IMR-90 (cell line): Measurements from ENCODE around the gene DDX46. TPM values are rescaled to one million over a fixed set of nuclear protein-coding genes. Genes with fewer than 3 reads are reported as not detected.
A peak's percentile ranks its signal among the peaks of the same experiment; 100 is the strongest.

ENCODE experiments used
- ATAC-seq: fragments of 200-7000 bp; cut with Tn5 transposase; 2 replicates; pipeline ENCODE4 v1.9.1; 2020; ENCODE audit warnings: low read depth, mild to moderate bottlenecking, moderate library complexity
- BruUV-seq: library from RNA; stranded (reverse); fragments of 400-500 nt; replicated peaks from 2 replicates; lab custom pipeline; 2021; lab: Mats Ljungman, UMichigan
- CTCF ChIA-PET: fragments of 300-600 bp; formaldehyde crosslinking; extraction: SDS; loops from one replicate; lab custom pipeline; 2021; ENCODE audit warnings: antibody characterized with exemption; lab: Yijun Ruan, JAX
- POLR2A ChIA-PET: fragments of 300-600 bp; sonication (Branson Sonifier 250); formaldehyde crosslinking; loops from one replicate; lab custom pipeline; 2022; ENCODE audit warnings: antibody characterized with exemption; ENCODE audit not compliant: unreplicated experiment; lab: Charles Lee
- DNase-seq: peaks from one replicate; pipeline ENCODE4 v3.0.0; 2013
- H2AFZ ChIP-seq: replicated peaks from 2 replicates; pipeline ENCODE3; 2013; ENCODE audit warnings: low read length, mild to moderate bottlenecking; ENCODE audit not compliant: poor library complexity
- H2AK5ac ChIP-seq: 2 replicates; pipeline ENCODE4 v1.6.1; 2013; ENCODE audit warnings: low read depth, low read length, inconsistent platforms
- H2AK9ac ChIP-seq: replicated peaks from 2 replicates; pipeline ENCODE3; 2013; ENCODE audit warnings: mild to moderate bottlenecking, low read depth, low read length, moderate library complexity; ENCODE audit not compliant: poor library complexity
- H2BK120ac ChIP-seq: 2 replicates; pipeline ENCODE4 v1.6.1; 2013; ENCODE audit warnings: low read depth, low read length, inconsistent platforms
- H2BK15ac ChIP-seq: 3 replicates; pipeline ENCODE4 v1.6.1; 2013; ENCODE audit warnings: low read depth, low read length, inconsistent platforms
- H2BK20ac ChIP-seq: 2 replicates; pipeline ENCODE4 v1.6.1; 2013; ENCODE audit warnings: low read depth, mild to moderate bottlenecking, inconsistent platforms, low read length, moderate library complexity
- H2BK5ac ChIP-seq: 2 replicates; pipeline ENCODE4 v1.6.1; 2013; ENCODE audit warnings: mild to moderate bottlenecking, low read depth, low read length, inconsistent platforms; ENCODE audit not compliant: poor library complexity, severe bottlenecking
- H3K14ac ChIP-seq: replicated peaks from 2 replicates; pipeline ENCODE4 v1.6.1; 2013; ENCODE audit warnings: low read depth, low read length, inconsistent platforms
- H3K18ac ChIP-seq: 2 replicates; pipeline ENCODE4 v1.6.1; 2013; ENCODE audit warnings: low read depth, low read length, control low read depth
- H3K23ac ChIP-seq: 2 replicates; pipeline ENCODE4 v1.6.1; 2013; ENCODE audit warnings: low read depth, low read length, inconsistent platforms
- H3K27ac ChIP-seq: 2 replicates; pipeline ENCODE4 v1.5.1; 2013; ENCODE audit warnings: mild to moderate bottlenecking, control low read depth, low read length; ENCODE audit not compliant: insufficient read depth
- H3K27me3 ChIP-seq: 2 replicates; pipeline ENCODE4 v1.6.1; 2013; ENCODE audit warnings: low read length; ENCODE audit not compliant: control insufficient read depth, insufficient read depth
- H3K36me3 ChIP-seq: 2 replicates; pipeline ENCODE4 v1.6.1; 2013; ENCODE audit warnings: low read length, mixed read lengths; ENCODE audit not compliant: control insufficient read depth, insufficient read depth
- H3K4ac ChIP-seq: 2 replicates; pipeline ENCODE4 v1.6.1; 2013; ENCODE audit warnings: low read depth, low read length, inconsistent platforms
- H3K4me1 ChIP-seq: 2 replicates; pipeline ENCODE4 v1.6.1; 2013; ENCODE audit warnings: low read length, mixed read lengths; ENCODE audit not compliant: control insufficient read depth, insufficient read depth
- H3K4me2 ChIP-seq: 2 replicates; pipeline ENCODE4 v1.6.1; 2013; ENCODE audit warnings: low read depth, mild to moderate bottlenecking, control low read depth, low read length, moderate library complexity
- H3K4me3 ChIP-seq: 2 replicates; pipeline ENCODE4 v1.5.1; 2013; ENCODE audit warnings: low read depth, mild to moderate bottlenecking, control low read depth, low read length, moderate library complexity; ENCODE audit not compliant: insufficient read depth
- H3K56ac ChIP-seq: 2 replicates; pipeline ENCODE4 v1.6.1; 2013; ENCODE audit warnings: low read length, inconsistent platforms; ENCODE audit not compliant: insufficient read depth; ENCODE audit errors: extremely low read depth
- H3K79me1 ChIP-seq, 2 experiments: 2 replicates each; pipeline ENCODE4 v1.6.1; 2013; ENCODE audit warnings: low read length in 2 of 2, inconsistent platforms in 1 of 2, low read depth in 1 of 2
- H3K9ac ChIP-seq: 2 replicates; pipeline ENCODE4 v1.6.1; 2013; ENCODE audit warnings: low read depth, low read length, control low read depth
- H3K9me1 ChIP-seq: 2 replicates; pipeline ENCODE4 v1.6.1; 2013; ENCODE audit warnings: low read length, inconsistent platforms; ENCODE audit not compliant: insufficient read depth
- H3K9me3 ChIP-seq: 2 replicates; pipeline ENCODE4 v1.6.1; 2013; ENCODE audit warnings: low read length; ENCODE audit not compliant: control insufficient read depth, insufficient read depth
- H4K20me1 ChIP-seq: 2 replicates; pipeline ENCODE4 v1.6.1; 2013; ENCODE audit warnings: low read length, inconsistent platforms; ENCODE audit not compliant: insufficient read depth
- H4K5ac ChIP-seq: 2 replicates; pipeline ENCODE4 v1.6.1; 2013; ENCODE audit warnings: mild to moderate bottlenecking, low read depth, low read length, control low read depth
- H4K8ac ChIP-seq, 2 experiments: 2 replicates each; pipeline ENCODE4 v1.6.1; 2013; ENCODE audit warnings: low read depth in 2 of 2, low read length in 2 of 2, control low read depth in 1 of 2, inconsistent platforms in 1 of 2
- H4K91ac ChIP-seq: 2 replicates; pipeline ENCODE4 v1.6.1; 2013; ENCODE audit warnings: low read depth, low read length, inconsistent platforms; ENCODE audit not compliant: insufficient read depth
- BHLHE40 ChIP-seq: fragments of 150-350 bp; IDR thresholded peaks from 2 replicates; pipeline ENCODE4 v1.6.1; 2016; ENCODE audit warnings: mild to moderate bottlenecking, low read depth, low read length
- CEBPB ChIP-seq: IDR thresholded peaks from 2 replicates; pipeline ENCODE4 v1.6.1; 2012; ENCODE audit warnings: low read depth, low read length, improper control_type of control experiment
- CHD1 ChIP-seq: IDR thresholded peaks from 2 replicates; pipeline ENCODE4 v1.6.1; 2012; ENCODE audit warnings: low read depth, low read length, improper control_type of control experiment
- FOS ChIP-seq: fragments of 150-350 bp; IDR thresholded peaks from 2 replicates; pipeline ENCODE4 v1.6.1; 2016; ENCODE audit warnings: low read depth, low read length
- MAFK ChIP-seq: IDR thresholded peaks from 2 replicates; pipeline ENCODE4 v1.6.1; 2012; ENCODE audit warnings: low read depth, low read length, improper control_type of control experiment
- MAZ ChIP-seq: IDR thresholded peaks from 2 replicates; pipeline ENCODE4 v1.6.1; 2012; ENCODE audit warnings: low read depth, mild to moderate bottlenecking, low read length, improper control_type of control experiment, moderate library complexity, borderline replicate concordance
- MXI1 ChIP-seq: IDR thresholded peaks from 2 replicates; pipeline ENCODE4 v1.6.1; 2012; ENCODE audit warnings: low read depth, mild to moderate bottlenecking, low read length, moderate library complexity, borderline replicate concordance
- NFE2L2 ChIP-seq: fragments of 150-350 bp; IDR thresholded peaks from 2 replicates; pipeline ENCODE4 v1.6.1; 2016; ENCODE audit warnings: low read depth, mild to moderate bottlenecking, low read length
- POLR2A ChIP-seq: IDR thresholded peaks from 2 replicates; pipeline ENCODE4 v1.6.1; 2012; ENCODE audit warnings: mild to moderate bottlenecking, low read depth, low read length
- RAD21 ChIP-seq: IDR thresholded peaks from 2 replicates; pipeline ENCODE4 v1.6.1; 2012; ENCODE audit warnings: low read length, improper control_type of control experiment
- RCOR1 ChIP-seq: IDR thresholded peaks from 2 replicates; pipeline ENCODE4 v1.6.1; 2012; ENCODE audit warnings: mild to moderate bottlenecking, low read length, improper control_type of control experiment; ENCODE audit not compliant: insufficient replicate concordance
- RFX5 ChIP-seq: IDR thresholded peaks from 2 replicates; pipeline ENCODE4 v1.8.0; 2012; ENCODE audit warnings: low read depth, mild to moderate bottlenecking, low read length, moderate library complexity
- SMC3 ChIP-seq: fragments of 150-350 bp; IDR thresholded peaks from 2 replicates; pipeline ENCODE4 v1.6.1; 2016; ENCODE audit warnings: low read depth, mild to moderate bottlenecking, antibody characterized with exemption, low read length, moderate library complexity
- WGBS, 2 experiments: methylation state at CpG; one replicate each; pipeline versions ENCODE4 v1.1.5 to v1.1.7; 2013; ENCODE audit warnings: missing lambda C conversion rate in 2 of 2; ENCODE audit not compliant: insufficient read length in 1 of 2; ENCODE audit errors: extremely low coverage in 2 of 2; 5-methylcytosine and 5-hydroxymethylcytosine counted together
- dilution Hi-C: fragments of 300-500 bp; cut with HindIII; formaldehyde crosslinking; loops from one replicate; pipeline ENCODE4 v1.14.3; 2018; ENCODE audit warnings: low sequenced_read_pairs; ENCODE audit not compliant: unreplicated experiment
- in situ Hi-C: fragments of 300-500 bp; cut with MboI; formaldehyde crosslinking; loops from 3 replicates; pipeline ENCODE4 v1.14.3; 2019; ENCODE audit warnings: low sequenced_read_pairs, inconsistent platforms, mixed read lengths
- intact Hi-C: fragments of 100-400 bp; cut with micrococcal nuclease; formaldehyde crosslinking; loops from 2 replicates; pipeline ENCODE4 v1.10.0; 2022
- polyA plus RNA-seq, 3 experiments: library from polyadenylated mRNA; depleted of rRNA; stranded (reverse); fragments of >200 nt; gene quantifications; 2 replicates each; pipeline ENCODE4 v1.2.3, GENCODE V29; 2012; ENCODE audit warnings: low replicate concordance in 1 of 3
- total RNA-seq: library from RNA; depleted of rRNA; stranded (reverse); fragments of >200 nt; gene quantifications from 2 replicates; pipeline ENCODE4 v1.2.3, GENCODE V29; 2012
- TF ChIP-seq, protein P1 (sequence below): fragments of 150-350 bp; IDR thresholded peaks from 2 replicates; pipeline ENCODE4 v1.6.1; 2017; ENCODE audit warnings: mild to moderate bottlenecking, antibody characterized with exemption, low read length, low read depth
- TF ChIP-seq, protein P2 (sequence below): conservative IDR thresholded peaks from 2 replicates; pipeline ENCODE4 v1.5.1; 2012; ENCODE audit warnings: mild to moderate bottlenecking, low read depth, low read length, improper control_type of control experiment
- TF ChIP-seq, protein P3 (sequence below): fragments of 150-350 bp; IDR thresholded peaks from 2 replicates; pipeline ENCODE4 v1.6.1; 2016; ENCODE audit warnings: low read depth, mild to moderate bottlenecking, low read length, moderate library complexity, borderline replicate concordance

DDX46 gene
- total and polyA plus RNA-seq, 2 of the 4 experiments (the other 2 are of a cell fraction): 22.5 to 26.0 TPM

DNA sequence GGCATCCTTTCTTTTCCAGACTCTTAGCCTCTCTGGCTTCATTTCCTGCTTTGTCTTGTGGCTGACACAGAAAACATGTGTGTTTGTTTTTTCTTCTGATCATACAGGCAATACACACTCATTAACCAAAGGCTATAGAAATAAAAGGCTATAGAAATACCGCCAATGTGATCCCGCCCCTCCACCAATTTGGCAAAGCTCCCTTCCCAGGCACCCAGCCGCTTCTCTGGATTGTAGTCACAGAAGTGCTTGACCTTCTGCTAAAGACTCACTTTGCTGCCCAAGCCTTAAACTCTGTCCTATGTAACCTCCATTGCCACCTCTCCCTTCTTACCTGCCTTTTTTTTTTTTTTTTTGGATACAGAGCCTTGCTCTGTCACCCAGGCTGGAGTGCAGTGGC lies 120.9 kb downstream of the DDX46 start:
- Histone ChIP-seq H3K4me2 (no peak overlapping the region), H2AK5ac (no peak overlapping the region), H2BK120ac (no peak overlapping the region), H3K4me1 (peaks cover 3% of the 10 kb centered on the region; the same call in 1 of the 2 replicates), H3K27me3 (no peaks in the 10 kb centered on the region), H4K5ac (no peak overlapping the region), H2BK20ac (no peak overlapping the region), H3K4me3 (no peak overlapping the region), H4K8ac (no peak overlapping the region), H3K9me1 (peaks cover 12% of the 10 kb centered on the region; the same call in 1 of the 2 replicates), H2BK15ac (no peak overlapping the region), H4K91ac (no peak overlapping the region), H3K14ac (no peak overlapping the region), H3K9me3 (no peaks in the 10 kb centered on the region), H2BK5ac (no peak overlapping the region), H3K4ac (no peak overlapping the region), H3K9ac (no peak overlapping the region), H2AK9ac (peak overlapping the region; percentile 55), H3K56ac (no peak overlapping the region), H4K20me1 (peaks cover 12% of the 10 kb centered on the region; the same call in 1 of the 2 replicates), H2AFZ (no peak overlapping the region), H3K79me1 (peaks cover 20 to 49% of the 10 kb centered on the region in 2 experiments), H3K36me3 (peaks cover 3% of the 10 kb centered on the region), H3K23ac (no peak overlapping the region), H3K27ac (no peak overlapping the region), H3K18ac (no peak overlapping the region)
- DNase-seq: no peak
- WGBS, 2 experiments: 71% methylated on average over 3 of the region's 3 CpGs; no CpG with 5 or more reads in 1 of the 2 experiments
- no peak for ATAC-seq
- intact Hi-C loops: no loop called here
- BruUV-seq: no TSS peak
- dilution Hi-C loops: no loop called here
- ChIA-PET POLR2A (no interaction called here), CTCF (no interaction called here)
- TF ChIP-seq RCOR1 (no peak), CHD1 (no peak), RFX5 (no peak), SMC3 (no peak), RAD21 (no peak), POLR2A (no peak), MXI1 (no peak), MAZ (no peak), MAFK (no peak), NFE2L2 (no peak), BHLHE40 (no peak), CEBPB (no peak), FOS (no peak)
- TF ChIP-seq, protein P1, sequence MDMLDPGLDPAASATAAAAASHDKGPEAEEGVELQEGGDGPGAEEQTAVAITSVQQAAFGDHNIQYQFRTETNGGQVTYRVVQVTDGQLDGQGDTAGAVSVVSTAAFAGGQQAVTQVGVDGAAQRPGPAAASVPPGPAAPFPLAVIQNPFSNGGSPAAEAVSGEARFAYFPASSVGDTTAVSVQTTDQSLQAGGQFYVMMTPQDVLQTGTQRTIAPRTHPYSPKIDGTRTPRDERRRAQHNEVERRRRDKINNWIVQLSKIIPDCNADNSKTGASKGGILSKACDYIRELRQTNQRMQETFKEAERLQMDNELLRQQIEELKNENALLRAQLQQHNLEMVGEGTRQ: no peak
- TF ChIP-seq, protein P2, sequence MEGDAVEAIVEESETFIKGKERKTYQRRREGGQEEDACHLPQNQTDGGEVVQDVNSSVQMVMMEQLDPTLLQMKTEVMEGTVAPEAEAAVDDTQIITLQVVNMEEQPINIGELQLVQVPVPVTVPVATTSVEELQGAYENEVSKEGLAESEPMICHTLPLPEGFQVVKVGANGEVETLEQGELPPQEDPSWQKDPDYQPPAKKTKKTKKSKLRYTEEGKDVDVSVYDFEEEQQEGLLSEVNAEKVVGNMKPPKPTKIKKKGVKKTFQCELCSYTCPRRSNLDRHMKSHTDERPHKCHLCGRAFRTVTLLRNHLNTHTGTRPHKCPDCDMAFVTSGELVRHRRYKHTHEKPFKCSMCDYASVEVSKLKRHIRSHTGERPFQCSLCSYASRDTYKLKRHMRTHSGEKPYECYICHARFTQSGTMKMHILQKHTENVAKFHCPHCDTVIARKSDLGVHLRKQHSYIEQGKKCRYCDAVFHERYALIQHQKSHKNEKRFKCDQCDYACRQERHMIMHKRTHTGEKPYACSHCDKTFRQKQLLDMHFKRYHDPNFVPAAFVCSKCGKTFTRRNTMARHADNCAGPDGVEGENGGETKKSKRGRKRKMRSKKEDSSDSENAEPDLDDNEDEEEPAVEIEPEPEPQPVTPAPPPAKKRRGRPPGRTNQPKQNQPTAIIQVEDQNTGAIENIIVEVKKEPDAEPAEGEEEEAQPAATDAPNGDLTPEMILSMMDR: no peak
- TF ChIP-seq, protein P3, sequence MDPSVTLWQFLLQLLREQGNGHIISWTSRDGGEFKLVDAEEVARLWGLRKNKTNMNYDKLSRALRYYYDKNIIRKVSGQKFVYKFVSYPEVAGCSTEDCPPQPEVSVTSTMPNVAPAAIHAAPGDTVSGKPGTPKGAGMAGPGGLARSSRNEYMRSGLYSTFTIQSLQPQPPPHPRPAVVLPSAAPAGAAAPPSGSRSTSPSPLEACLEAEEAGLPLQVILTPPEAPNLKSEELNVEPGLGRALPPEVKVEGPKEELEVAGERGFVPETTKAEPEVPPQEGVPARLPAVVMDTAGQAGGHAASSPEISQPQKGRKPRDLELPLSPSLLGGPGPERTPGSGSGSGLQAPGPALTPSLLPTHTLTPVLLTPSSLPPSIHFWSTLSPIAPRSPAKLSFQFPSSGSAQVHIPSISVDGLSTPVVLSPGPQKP: no peak
- in situ Hi-C loops: no loop called here
